Measurements from ENCODE around the gene UNC5A.

GRCh38 chr5:176781638-176782570 is 28.5 kb upstream of the UNC5A start:
- no peak for TF ChIP-seq POLR2A (IDR thresholded peaks at IDR 0.05; ENCODE audit: low read depth, low read length)
- TF ChIP-seq BHLHE40 (IDR thresholded peaks at IDR 0.05; ENCODE audit: borderline replicate concordance in 1 of 2, low read depth in 2 of 2, low read length in 1 of 2), result no peak
- no peak for TF ChIP-seq CTCF (IDR thresholded peaks at IDR 0.05 in 2 of 3, conservative IDR thresholded peaks at IDR 0.05 in 1 of 3; ENCODE audit: control insufficient read depth in 2 of 3, extremely low read depth in 1 of 3, insufficient read depth in 1 of 3, low read depth in 3 of 3, low read length in 3 of 3)
- no peak for TF ChIP-seq BACH1 (IDR thresholded peaks at IDR 0.05; ENCODE audit: borderline replicate concordance)
- no peak for TF ChIP-seq REST (IDR thresholded peaks at IDR 0.05; ENCODE audit: low read depth, low read length)
- no peak for TF ChIP-seq RAD21 (IDR thresholded peaks at IDR 0.05; ENCODE audit: insufficient read depth, low read depth, low read length)
- no peak for TF ChIP-seq SMC3 (IDR thresholded peaks at IDR 0.05; ENCODE audit: borderline replicate concordance, low read length)
- TF ChIP-seq SIN3A (IDR thresholded peaks at IDR 0.05; ENCODE audit: low read depth, low read length), result no peak
- no peak for TF ChIP-seq ATF3 (IDR thresholded peaks at IDR 0.05; ENCODE audit: borderline replicate concordance, extremely low read depth, low read depth, low read length)
- TF ChIP-seq ASH2L (IDR thresholded peaks at IDR 0.05; ENCODE audit: borderline replicate concordance, low read depth), result no peak
- no peak for TF ChIP-seq SP1 (IDR thresholded peaks at IDR 0.05; ENCODE audit: low read depth, low read length)

All from GM12878 (cell line).